ENCODE measurements around the gene KRTAP9-9. TPM values are rescaled to one million over a fixed set of nuclear protein-coding genes. Genes with fewer than 3 reads are reported as not detected.
"Not testable (repeated sequence)": the region's sequence is repeated elsewhere in the genome, so short reads cannot be mapped to it uniquely, and the experiment has no call there.

KRTAP9-9 gene
- polyA plus RNA-seq, 2 donors, result not detected

- H3K27ac ChIP-seq (ENCODE audit: low read depth in 2 of 2, low read length in 1 of 2); H3K4me3 ChIP-seq (ENCODE audit: low read depth in 1 of 2, low read length in 2 of 2); H3K4me1 ChIP-seq (ENCODE audit: control insufficient read depth in 2 of 2, insufficient read depth in 2 of 2, low read length in 1 of 2); H3K27me3 ChIP-seq (ENCODE audit: control insufficient read depth in 1 of 2, insufficient read depth in 2 of 2, low read length in 2 of 2); H3K9me3 ChIP-seq (ENCODE audit: control insufficient read depth in 2 of 2, insufficient read depth in 1 of 2, low read depth in 1 of 2, low read length in 1 of 2); H3K36me3 ChIP-seq (ENCODE audit: control insufficient read depth in 2 of 2, insufficient read depth in 2 of 2, low read length in 1 of 2): not testable (repeated sequence)
- 86 to 88% methylated on average over 1 of the region's 1 CpG for WGBS, 2 donors
These were observed 22.6 kb upstream of the KRTAP9-9 start, which contains the start of gene KRTAP9-3 for GRCh38 chr17:41232399-41233105. Gene KRTAP9-3, plus strand, starts transcription at chr17:41232449. Its CDS starts 53 bp downstream, at chr17:41232502.

GRCh38 chr17:41237116-41237515 is 18.1 kb upstream of the KRTAP9-9 start:
- not testable (repeated sequence) for H3K9me3 ChIP-seq (ENCODE audit: control insufficient read depth in 2 of 2, insufficient read depth in 1 of 2, low read depth in 1 of 2, low read length in 1 of 2); H3K4me1 ChIP-seq (ENCODE audit: control insufficient read depth in 2 of 2, insufficient read depth in 2 of 2, low read length in 1 of 2); H3K36me3 ChIP-seq (ENCODE audit: control insufficient read depth in 2 of 2, insufficient read depth in 2 of 2, low read length in 1 of 2); H3K27me3 ChIP-seq (ENCODE audit: control insufficient read depth in 1 of 2, insufficient read depth in 2 of 2, low read length in 2 of 2); H3K4me3 ChIP-seq (ENCODE audit: low read depth in 1 of 2, low read length in 2 of 2); H3K27ac ChIP-seq (ENCODE audit: low read depth in 2 of 2, low read length in 1 of 2)
- WGBS, 2 donors, result 79 to 82% methylated on average over 4 of the region's 4 CpGs

- H3K9me3 ChIP-seq (ENCODE audit: control insufficient read depth in 2 of 2, insufficient read depth in 1 of 2, low read depth in 1 of 2, low read length in 1 of 2); H3K4me1 ChIP-seq (ENCODE audit: control insufficient read depth in 2 of 2, insufficient read depth in 2 of 2, low read length in 1 of 2); H3K27me3 ChIP-seq (ENCODE audit: control insufficient read depth in 1 of 2, insufficient read depth in 2 of 2, low read length in 2 of 2); H3K4me3 ChIP-seq (ENCODE audit: low read depth in 1 of 2, low read length in 2 of 2); H3K27ac ChIP-seq (ENCODE audit: low read depth in 2 of 2, low read length in 1 of 2); H3K36me3 ChIP-seq (ENCODE audit: control insufficient read depth in 2 of 2, insufficient read depth in 2 of 2, low read length in 1 of 2): not testable (repeated sequence)
- WGBS, 2 donors, result 57 to 61% methylated on average over 3 of the region's 3 CpGs
These were observed 17.2 kb upstream of the KRTAP9-9 start, which contains the start of gene KRTAP9-8 for GRCh38 chr17:41237949-41238437. Gene KRTAP9-8, plus strand, starts transcription at chr17:41237999. Its CDS starts 53 bp downstream, at chr17:41238052.

- WGBS, 2 donors, result 48 to 64% methylated on average over 2 of the region's 2 CpGs
These were observed 8.0 kb upstream of the KRTAP9-9 start for GRCh38 chr17:41246995-41247787.

GRCh38 chr17:41249637-41250240 is 5.4 kb upstream of the KRTAP9-9 start, which contains the start of gene KRTAP9-4:
Gene KRTAP9-4, plus strand, starts transcription at chr17:41249687. Its CDS starts 34 bp downstream, at chr17:41249721.
- H3K27me3 ChIP-seq (ENCODE audit: control insufficient read depth in 1 of 2, insufficient read depth in 2 of 2, low read length in 2 of 2); H3K36me3 ChIP-seq (ENCODE audit: control insufficient read depth in 2 of 2, insufficient read depth in 2 of 2, low read length in 1 of 2); H3K4me1 ChIP-seq (ENCODE audit: control insufficient read depth in 2 of 2, insufficient read depth in 2 of 2, low read length in 1 of 2); H3K27ac ChIP-seq (ENCODE audit: low read depth in 2 of 2, low read length in 1 of 2); H3K4me3 ChIP-seq (ENCODE audit: low read depth in 1 of 2, low read length in 2 of 2); H3K9me3 ChIP-seq (ENCODE audit: control insufficient read depth in 2 of 2, insufficient read depth in 1 of 2, low read depth in 1 of 2, low read length in 1 of 2): not testable (repeated sequence)
- 64 to 74% methylated on average over 2 of the region's 2 CpGs for WGBS, 2 donors

More at GRCh38 chr17:41246995-41247787, 8.0 kb upstream of the KRTAP9-9 start:
- H3K4me3 ChIP-seq (ENCODE audit: low read depth in 1 of 2, low read length in 2 of 2); H3K4me1 ChIP-seq (ENCODE audit: control insufficient read depth in 2 of 2, insufficient read depth in 2 of 2, low read length in 1 of 2); H3K27me3 ChIP-seq (ENCODE audit: control insufficient read depth in 1 of 2, insufficient read depth in 2 of 2, low read length in 2 of 2); H3K36me3 ChIP-seq (ENCODE audit: control insufficient read depth in 2 of 2, insufficient read depth in 2 of 2, low read length in 1 of 2); H3K27ac ChIP-seq (ENCODE audit: low read depth in 2 of 2, low read length in 1 of 2); H3K9me3 ChIP-seq (ENCODE audit: control insufficient read depth in 2 of 2, insufficient read depth in 1 of 2, low read depth in 1 of 2, low read length in 1 of 2): not testable (repeated sequence)

GRCh38 chr17:41251261-41251660 is 3.9 kb upstream of the KRTAP9-9 start:
- Histone ChIP-seq H3K4me3 (ENCODE audit: low read depth in 1 of 2, low read length in 2 of 2) (no peak overlapping the region), H3K36me3 (ENCODE audit: control insufficient read depth in 2 of 2, insufficient read depth in 2 of 2, low read length in 1 of 2) (no peaks in the 10 kb centered on the region), H3K4me1 (ENCODE audit: control insufficient read depth in 2 of 2, insufficient read depth in 2 of 2, low read length in 1 of 2) (no peaks in the 10 kb centered on the region), H3K27me3 (ENCODE audit: control insufficient read depth in 1 of 2, insufficient read depth in 2 of 2, low read length in 2 of 2) (no peaks in the 10 kb centered on the region), H3K9me3 (ENCODE audit: control insufficient read depth in 2 of 2, insufficient read depth in 1 of 2, low read depth in 1 of 2, low read length in 1 of 2) (no peaks in the 10 kb centered on the region), H3K27ac (ENCODE audit: low read depth in 2 of 2, low read length in 1 of 2) (no peak overlapping the region)
- WGBS, 2 donors, result 85 to 93% methylated on average over 1 of the region's 1 CpG

GRCh38 chr17:41254861-41255260 is 323 bp upstream of the KRTAP9-9 start:
- no peaks in the 10 kb centered on the region for H3K27me3 ChIP-seq (ENCODE audit: control insufficient read depth in 1 of 2, insufficient read depth in 2 of 2, low read length in 2 of 2)
- no peaks in the 10 kb centered on the region for H3K36me3 ChIP-seq (ENCODE audit: control insufficient read depth in 2 of 2, insufficient read depth in 2 of 2, low read length in 1 of 2)
- no peaks in the 10 kb centered on the region for H3K4me1 ChIP-seq (ENCODE audit: control insufficient read depth in 2 of 2, insufficient read depth in 2 of 2, low read length in 1 of 2)
- 0 to 68% methylated on average over 1 of the region's 1 CpG for WGBS, 2 donors
- no peaks in the 10 kb centered on the region for H3K9me3 ChIP-seq (ENCODE audit: control insufficient read depth in 2 of 2, insufficient read depth in 1 of 2, low read depth in 1 of 2, low read length in 1 of 2)
- H3K4me3 ChIP-seq (ENCODE audit: low read depth in 1 of 2, low read length in 2 of 2), result no peak overlapping the region
- H3K27ac ChIP-seq (ENCODE audit: low read depth in 2 of 2, low read length in 1 of 2), result no peak overlapping the region

GRCh38 chr17:41256291-41256685 is 1.1 kb downstream of the KRTAP9-9 start:
- Histone ChIP-seq H3K36me3 (ENCODE audit: control insufficient read depth in 2 of 2, insufficient read depth in 2 of 2, low read length in 1 of 2) (no peaks in the 10 kb centered on the region), H3K27me3 (ENCODE audit: control insufficient read depth in 1 of 2, insufficient read depth in 2 of 2, low read length in 2 of 2) (no peaks in the 10 kb centered on the region), H3K27ac (ENCODE audit: low read depth in 2 of 2, low read length in 1 of 2) (no peak overlapping the region), H3K4me1 (ENCODE audit: control insufficient read depth in 2 of 2, insufficient read depth in 2 of 2, low read length in 1 of 2) (no peaks in the 10 kb centered on the region), H3K9me3 (ENCODE audit: control insufficient read depth in 2 of 2, insufficient read depth in 1 of 2, low read depth in 1 of 2, low read length in 1 of 2) (no peaks in the 10 kb centered on the region), H3K4me3 (ENCODE audit: low read depth in 1 of 2, low read length in 2 of 2) (no peak overlapping the region)
- WGBS, 2 donors, result 83 to 93% methylated on average over 1 of the region's 1 CpG

GRCh38 chr17:41258406-41258805 is 3.2 kb downstream of the KRTAP9-9 start:
- no peaks in the 10 kb centered on the region for H3K36me3 ChIP-seq (ENCODE audit: control insufficient read depth in 2 of 2, insufficient read depth in 2 of 2, low read length in 1 of 2)
- H3K9me3 ChIP-seq (ENCODE audit: control insufficient read depth in 2 of 2, insufficient read depth in 1 of 2, low read depth in 1 of 2, low read length in 1 of 2), result no peaks in the 10 kb centered on the region
- H3K4me1 ChIP-seq (ENCODE audit: control insufficient read depth in 2 of 2, insufficient read depth in 2 of 2, low read length in 1 of 2), result no peaks in the 10 kb centered on the region
- H3K27me3 ChIP-seq (ENCODE audit: control insufficient read depth in 1 of 2, insufficient read depth in 2 of 2, low read length in 2 of 2), result no peaks in the 10 kb centered on the region
- no peak overlapping the region for H3K4me3 ChIP-seq (ENCODE audit: low read depth in 1 of 2, low read length in 2 of 2)
- H3K27ac ChIP-seq (ENCODE audit: low read depth in 2 of 2, low read length in 1 of 2), result no peak overlapping the region

Data from esophagus (tissue), 2 donors.